Measurements from ENCODE around the gene ALG9.

- TF ChIP-seq POLR2A (IDR thresholded peaks at IDR 0.05) (no peak), EP300 (IDR thresholded peaks at IDR 0.05) (no peak), CTCF (IDR thresholded peaks at IDR 0.05) (no peak)
Measured at GRCh38 chr11:111855506-111855905, 15.9 kb downstream of the ALG9 start.
